ENCODE results near the gene KCNMA1.

The KCNMA1 gene

GRCh38 chr10:77474939-77475338 lies 162.7 kb downstream of the KCNMA1 start:
- no peak for DNase-seq

DNA sequence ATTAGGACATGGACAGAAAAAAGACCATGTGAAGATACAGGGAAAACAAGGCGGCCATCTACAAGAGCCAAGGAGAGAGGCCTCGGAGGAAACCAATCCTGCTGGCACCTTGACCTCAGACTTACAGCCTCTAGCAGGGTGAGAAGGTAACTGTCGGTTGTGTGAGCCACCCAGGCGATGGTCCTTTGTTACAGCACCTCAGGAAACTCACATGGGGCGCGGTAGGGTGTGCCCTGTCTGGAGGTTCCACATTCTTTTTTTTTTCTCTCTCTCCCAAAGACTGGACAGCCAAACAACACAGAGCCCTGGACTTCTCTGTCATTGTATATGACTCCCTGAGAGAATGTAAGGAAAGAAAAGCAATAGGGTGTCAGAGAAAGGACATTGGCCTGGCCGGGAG lies 163.2 kb downstream of the KCNMA1 start:
- DNase-seq = no peak

DNA sequence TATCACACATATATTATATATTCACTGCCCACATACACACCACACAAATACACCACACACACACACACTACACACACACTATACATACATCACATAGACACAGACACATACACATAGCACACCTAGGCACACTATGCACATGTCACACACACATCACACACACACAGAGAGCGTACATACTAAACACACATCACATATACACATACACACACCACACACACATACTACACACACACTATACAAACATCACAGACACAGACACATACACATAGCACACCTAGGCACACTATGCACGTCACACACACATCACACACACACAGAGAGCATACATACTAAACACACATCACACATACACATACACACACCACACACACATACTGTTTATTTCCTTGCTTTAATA lies 165.5 kb downstream of the KCNMA1 start:
- DNase-seq = no peak

- no peak for DNase-seq
These were observed 166.5 kb downstream of the KCNMA1 start for GRCh38 chr10:77471069-77471536.

DNA sequence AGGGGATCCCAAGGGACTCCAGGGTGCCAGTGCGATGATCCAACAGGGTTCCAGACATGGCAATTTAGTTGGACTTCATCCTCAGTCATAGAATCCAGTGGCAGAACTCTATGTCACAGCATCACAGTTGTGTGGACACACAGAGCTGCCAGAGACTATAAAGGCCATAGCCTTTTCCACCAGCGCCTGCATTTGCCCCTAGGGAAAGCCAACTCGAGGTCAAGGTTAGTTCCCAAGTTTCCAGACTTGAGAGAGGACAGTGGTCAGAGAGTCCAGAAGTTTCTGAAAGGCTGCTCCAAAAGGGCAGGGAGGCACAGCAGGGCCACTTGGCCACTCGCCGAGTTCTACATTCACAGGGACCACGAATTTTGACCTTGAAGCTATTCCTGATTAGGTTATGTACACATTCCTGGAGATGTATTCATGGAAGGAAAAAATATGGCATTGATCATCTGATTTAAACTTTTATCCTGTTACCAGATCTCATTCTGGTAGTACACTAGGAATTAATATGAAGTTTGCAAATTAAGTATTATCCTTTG lies 170.1 kb downstream of the KCNMA1 start:
- no peak for DNase-seq

GRCh38 chr10:77463967-77464745 lies 173.5 kb downstream of the KCNMA1 start:
- no peak for DNase-seq

DNA sequence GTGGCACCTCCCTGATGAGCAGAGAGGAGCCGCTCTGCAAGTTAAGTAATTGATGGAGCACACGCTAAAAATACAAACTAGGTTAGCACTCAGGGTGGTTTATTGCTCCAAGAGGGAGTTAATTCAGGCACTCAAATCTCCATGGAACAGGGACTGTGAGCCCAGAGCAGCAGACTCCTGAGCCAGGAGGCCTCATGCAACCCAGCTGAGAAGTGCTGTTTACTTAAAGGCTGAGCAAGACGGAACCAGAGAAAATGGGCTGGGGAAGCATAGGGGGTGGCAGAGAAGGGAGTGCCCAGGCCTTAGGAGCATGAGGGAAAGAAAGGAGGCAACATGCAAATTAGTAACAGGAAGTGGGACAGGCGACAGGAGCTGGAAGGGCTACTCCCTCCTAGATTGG lies 174.1 kb downstream of the KCNMA1 start:
- peak in 1 of 2 experiments; percentile 9 for DNase-seq

DNA sequence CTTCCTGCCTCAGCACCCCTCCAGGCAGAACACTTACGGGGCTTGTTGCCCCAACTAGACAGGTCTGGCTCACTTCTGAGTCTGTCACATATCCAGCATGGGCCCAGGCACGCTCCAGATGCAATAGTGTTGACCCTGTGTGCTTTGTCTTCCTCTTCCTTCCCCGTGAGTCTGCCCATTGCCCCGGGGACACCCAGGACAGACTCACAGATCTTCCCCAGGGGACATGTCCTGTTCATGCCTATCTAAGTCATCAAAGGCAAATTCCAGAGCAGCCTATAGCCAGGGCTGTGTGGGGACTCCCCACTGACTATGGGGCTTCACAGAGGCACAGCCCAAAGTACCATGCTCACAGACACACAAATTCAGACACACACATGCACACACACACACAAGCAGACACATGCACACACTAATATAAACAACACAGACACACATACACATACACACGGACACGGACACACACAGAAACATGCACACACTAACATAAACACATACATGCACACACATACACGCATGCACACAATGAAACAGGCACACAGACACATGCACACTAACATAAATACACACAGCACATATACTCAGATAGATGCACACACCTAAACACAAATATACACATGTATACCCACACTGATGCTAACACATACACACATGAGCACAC lies 175.8 kb downstream of the KCNMA1 start:
- no peak for DNase-seq

DNA sequence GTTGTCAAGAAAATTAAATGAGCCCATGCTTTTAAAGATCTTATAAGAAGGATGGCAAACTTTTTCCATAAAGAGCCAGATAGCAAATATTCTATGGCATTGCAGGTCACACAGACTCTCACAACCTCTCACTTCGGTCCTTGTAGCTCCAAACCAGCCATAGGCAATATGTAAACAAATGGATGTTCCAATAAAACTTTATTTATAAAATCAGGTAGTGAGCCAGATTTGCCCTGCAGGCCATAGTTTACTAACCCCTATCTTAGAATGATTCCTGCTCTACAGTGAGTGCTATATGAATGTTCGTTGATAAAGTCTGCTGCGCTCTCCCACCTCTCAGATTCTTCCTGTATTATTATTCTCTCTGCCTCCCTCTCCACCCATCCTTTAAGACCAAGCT lies 177.7 kb downstream of the KCNMA1 start:
- no peak for DNase-seq

- DNase-seq = no peak
These were observed 178.5 kb downstream of the KCNMA1 start for GRCh38 chr10:77458986-77459590.

GRCh38 chr10:77457721-77458120 lies 179.9 kb downstream of the KCNMA1 start:
- no peak for DNase-seq

GRCh38 chr10:77457266-77457665 lies 180.3 kb downstream of the KCNMA1 start:
- DNase-seq = no peak

GRCh38 chr10:77456414-77456813 lies 181.2 kb downstream of the KCNMA1 start:
- peak; percentile 27 to 75 for DNase-seq

GRCh38 chr10:77455561-77455960 lies 182.0 kb downstream of the KCNMA1 start:
- DNase-seq = no peak

DNA sequence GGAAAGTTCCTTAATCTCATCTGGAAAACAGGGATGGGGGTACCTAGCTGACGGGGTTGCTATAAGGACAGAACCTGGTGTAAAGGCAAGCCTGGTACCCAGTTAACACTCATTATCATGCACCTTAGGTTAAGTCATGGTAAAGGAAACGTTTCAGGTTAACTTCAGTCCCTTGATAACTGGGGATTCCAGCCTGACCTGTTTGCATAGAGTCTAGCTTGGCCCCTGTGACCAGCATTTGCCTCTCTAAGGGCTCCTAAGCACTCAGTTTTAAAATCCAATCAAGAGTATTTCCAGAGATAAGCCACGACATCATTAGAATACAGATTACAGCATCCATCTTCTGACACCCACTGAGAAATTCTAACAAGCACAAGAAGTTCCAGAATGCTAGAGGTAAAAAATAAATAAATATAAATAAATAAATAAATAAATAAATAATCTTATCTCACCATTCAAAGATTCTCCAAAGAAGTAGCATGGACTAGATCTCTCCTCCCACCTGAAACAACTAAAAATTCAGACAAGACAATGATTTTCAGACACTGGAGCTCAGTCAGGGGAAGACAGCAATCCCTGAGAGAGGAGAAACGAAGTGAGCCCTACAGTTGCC lies 184.6 kb downstream of the KCNMA1 start:
- no peak for DNase-seq

DNA sequence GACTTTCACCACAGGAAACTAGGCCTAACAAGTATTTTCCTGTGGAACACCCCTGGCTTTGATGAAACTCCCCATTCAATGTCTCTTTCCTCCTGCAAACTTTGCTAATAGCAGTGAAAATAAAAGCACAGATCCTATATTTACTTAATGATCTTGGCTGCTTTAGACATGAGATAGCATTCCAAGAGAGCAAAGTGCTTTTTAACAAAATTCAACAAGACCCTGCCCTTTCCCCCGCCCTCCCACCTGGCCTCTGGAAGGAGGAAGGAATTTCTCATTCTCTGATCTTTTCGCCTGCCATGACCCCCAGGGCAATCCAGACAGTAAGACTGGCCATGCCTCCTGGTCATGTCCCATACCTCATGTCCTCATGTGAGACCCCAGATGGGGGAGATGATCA lies 185.7 kb downstream of the KCNMA1 start:
- no peak for DNase-seq

DNA sequence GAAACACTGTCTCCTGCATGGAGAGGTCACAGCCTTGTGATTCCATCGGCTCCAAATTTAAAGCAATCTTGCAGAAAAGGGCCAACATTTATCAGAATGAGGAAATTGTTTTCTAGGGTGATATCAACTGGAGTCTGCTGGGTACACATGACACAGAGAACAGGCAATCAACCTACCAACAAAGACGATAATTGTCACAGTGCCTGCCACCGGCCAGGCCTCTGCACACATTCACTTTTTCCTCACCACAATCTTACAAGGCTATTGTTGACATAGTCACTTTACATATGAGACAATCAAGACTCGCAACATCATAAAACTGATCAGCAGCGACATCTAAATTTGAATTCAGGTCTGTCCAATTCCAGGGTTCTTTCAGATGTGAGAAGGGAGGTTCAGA lies 189.4 kb downstream of the KCNMA1 start:
- no peak for DNase-seq

- no peak for DNase-seq
These were observed 190.9 kb downstream of the KCNMA1 start for GRCh38 chr10:77446700-77447099.

- no peak for DNase-seq
These were observed 192.1 kb downstream of the KCNMA1 start for GRCh38 chr10:77445547-77445946.

DNA sequence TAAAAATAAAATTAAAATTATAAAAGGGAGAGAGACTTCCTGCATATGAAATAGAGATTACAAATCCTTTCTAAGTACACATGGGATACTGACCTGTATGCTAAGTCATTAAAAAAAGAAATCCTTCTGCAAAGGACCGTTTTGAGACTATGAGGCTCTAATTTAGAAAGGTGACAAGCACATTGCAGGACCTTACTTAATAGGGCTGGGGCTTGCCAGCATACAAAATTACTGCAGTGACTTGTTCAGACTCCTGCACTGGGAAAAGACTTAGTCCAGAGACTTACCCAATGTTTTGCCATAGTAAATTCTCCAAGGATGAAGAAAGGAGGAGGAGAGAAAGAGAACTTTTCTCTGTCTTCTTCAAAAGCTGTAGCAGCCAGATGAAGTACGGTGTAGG lies 193.6 kb downstream of the KCNMA1 start:
- DNase-seq = no peak

DNA sequence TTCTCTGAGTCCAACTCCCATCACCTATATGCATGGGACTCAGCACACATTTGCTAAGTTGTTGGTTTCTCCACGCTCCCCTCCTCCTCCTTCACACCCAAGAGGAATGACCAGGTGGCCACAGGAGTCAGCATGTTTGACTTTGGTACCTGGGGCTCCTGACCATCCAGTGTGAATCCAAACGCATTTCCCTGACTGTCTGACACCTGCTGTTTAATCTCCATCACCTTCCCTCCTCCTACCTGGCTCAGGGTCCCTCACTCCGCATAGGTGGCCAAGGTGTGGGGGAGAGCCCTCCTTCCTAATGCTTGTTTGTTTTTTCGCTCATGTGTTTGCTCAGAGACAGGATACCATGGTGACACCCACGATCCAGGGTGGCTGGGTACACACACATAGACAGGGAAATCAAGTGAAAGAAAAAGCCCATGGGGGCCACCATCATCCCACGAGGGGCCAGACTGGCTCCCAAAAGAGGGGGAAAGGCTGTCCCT lies 194.9 kb downstream of the KCNMA1 start:
- DNase-seq = no peak

DNA sequence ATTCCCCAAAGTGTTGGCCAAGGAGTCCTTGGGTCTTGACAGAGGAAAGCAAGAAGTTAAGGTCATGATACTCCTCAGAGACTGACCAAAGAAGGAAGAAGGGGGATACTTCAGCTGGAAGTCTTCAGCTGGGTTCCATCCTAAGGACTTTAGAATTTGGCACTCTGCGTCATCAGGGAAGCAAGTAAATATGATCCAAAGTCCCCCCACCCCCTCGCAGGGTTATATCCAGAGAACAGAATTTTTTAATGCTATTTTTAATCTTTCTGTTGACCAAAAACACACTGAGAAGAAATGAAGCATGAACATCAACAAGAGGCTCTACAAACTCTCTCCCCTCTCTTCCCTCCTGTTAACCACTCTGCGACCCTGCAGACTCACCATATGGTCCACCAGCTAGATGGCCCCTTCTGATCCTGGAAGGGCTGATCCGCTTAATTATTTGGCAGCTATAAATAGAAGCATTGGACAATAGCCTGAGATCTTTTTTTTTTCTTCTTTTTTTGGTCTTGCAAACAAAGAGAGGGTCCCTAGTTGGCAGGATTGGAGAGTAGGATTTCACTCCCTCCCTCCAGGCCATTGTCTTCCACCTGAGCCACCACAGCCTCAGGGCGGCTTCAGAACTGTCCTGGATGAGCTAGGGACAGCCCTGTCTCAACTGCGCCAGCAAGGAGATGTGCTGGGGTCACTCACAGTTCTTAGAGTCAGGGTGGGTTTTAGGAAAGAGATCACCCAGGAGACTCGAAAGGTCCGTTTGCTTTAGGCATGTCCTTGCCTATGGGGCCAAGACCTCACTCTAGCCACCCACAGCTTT lies 196.0 kb downstream of the KCNMA1 start:
- DNase-seq = no peak
